ENCODE measurements around the gene NRDC.

Gene NRDC

DNA sequence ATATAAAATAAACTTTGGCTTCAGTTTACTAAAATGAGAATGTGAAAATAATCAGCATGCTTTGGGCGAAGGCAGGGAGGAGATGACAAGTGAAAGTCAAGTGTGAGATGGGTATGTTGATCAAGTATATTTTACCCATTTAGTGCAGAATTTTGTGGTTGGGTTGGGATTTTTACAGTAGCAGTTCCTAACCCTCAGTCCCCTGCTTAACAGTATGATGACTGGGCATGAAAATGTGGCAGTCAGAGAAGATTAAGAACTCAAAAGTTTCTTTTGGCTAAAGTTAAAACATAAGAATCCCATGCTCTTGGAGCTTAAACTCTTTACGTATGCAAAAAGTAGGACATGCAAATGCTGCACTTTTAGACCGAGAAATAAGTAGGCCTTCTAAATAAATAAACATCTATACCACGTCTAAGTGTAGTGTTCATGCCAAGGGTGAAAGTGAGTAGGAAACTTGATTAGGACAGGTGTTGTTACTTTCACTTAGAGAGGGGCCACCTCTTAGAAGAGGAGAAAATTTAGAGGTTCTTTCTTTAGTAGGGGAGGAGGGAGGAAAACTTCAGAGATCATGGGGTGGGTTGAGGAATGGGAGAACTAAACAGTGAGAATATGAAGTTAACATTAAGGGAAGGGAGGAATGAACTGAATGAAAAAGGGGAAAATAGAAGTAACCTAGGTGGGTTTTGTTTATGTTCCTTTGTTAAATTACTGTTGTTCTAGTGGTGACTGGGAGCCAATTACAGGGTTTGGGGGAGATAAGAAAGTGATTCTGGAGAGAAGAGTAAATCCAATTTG is 133.8 kb downstream of the NRDC start:
- H3K4me3 ChIP-seq (ENCODE audit: low read length), result no peak overlapping the region
- no peak for DNase-seq (ENCODE audit: low read depth, low spot score)

DNA sequence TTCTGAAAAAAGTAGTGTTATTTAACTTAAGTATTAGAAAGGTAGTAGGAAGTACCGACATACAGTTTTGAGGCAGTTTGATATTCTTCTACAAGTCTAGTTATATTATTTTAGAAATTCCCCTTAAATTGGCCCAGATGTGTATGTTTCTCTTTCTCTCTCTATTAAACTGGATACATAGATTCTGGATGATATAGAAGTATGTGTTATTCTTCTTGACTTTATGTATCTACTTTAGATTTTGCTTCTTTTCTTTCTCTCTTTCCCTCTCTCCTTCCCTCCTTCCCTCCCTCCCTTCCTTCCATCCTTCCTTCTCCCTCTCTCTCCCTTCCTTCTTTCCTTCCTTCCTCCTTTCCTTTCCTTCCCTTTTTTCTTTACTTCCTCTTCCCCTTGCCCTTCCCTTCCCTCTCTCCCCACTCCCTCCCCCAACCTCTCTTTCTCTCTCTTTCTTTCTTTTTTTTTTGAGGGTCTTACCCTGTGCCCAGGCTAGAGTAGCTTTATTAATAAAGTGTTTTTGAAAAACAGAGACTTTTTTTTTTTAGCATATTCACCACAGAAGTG is 137.3 kb downstream of the NRDC start:
- H3K4me3 ChIP-seq (ENCODE audit: low read length), result no peak overlapping the region
- no peak for DNase-seq (ENCODE audit: low read depth, low spot score)

DNA sequence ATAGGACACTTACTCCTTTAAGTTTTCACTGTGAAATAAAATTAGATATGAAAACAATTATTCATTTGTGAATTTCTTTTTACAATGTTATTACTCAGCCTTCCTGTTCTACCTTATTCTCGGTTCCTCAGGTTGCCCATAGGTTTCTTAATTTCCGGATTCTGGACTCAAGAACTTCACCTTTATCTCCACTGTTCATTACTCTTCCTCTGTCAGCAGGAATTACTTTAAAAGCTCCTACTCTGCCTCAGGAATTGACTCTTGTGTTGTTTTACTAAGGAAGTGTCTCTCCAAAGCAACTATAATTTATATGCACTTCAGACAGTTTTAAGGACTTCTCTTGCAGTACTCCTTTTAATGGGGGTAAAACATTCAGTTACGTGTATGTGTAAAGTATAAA is 137.9 kb downstream of the NRDC start:
- no peak for DNase-seq (ENCODE audit: low read depth, low spot score)
- no peak overlapping the region for H3K4me3 ChIP-seq (ENCODE audit: low read length)
